Measurements from ENCODE around the gene SH3D19.

Gene SH3D19

GRCh38 chr4:151184523-151185458 is 140.6 kb downstream of the SH3D19 start:
- no peak for DNase-seq

- no peak for DNase-seq
Measured at GRCh38 chr4:151182455-151182996, 142.9 kb downstream of the SH3D19 start.

- no peak for DNase-seq
Measured at GRCh38 chr4:151176685-151177084, 148.7 kb downstream of the SH3D19 start.

GRCh38 chr4:151175754-151176631 is 149.4 kb downstream of the SH3D19 start:
- no peak for DNase-seq

- DNase-seq = no peak
Measured at GRCh38 chr4:151175233-151175632, 150.2 kb downstream of the SH3D19 start.

- DNase-seq = no peak
Measured at GRCh38 chr4:151174784-151175183, 150.6 kb downstream of the SH3D19 start.

GRCh38 chr4:151173871-151174270 is 151.5 kb downstream of the SH3D19 start:
- no peak for DNase-seq

- no peak for DNase-seq
Measured at GRCh38 chr4:151169900-151170299, 155.5 kb downstream of the SH3D19 start.

GRCh38 chr4:151169223-151169622 is 156.2 kb downstream of the SH3D19 start:
- DNase-seq = no peak

GRCh38 chr4:151167561-151167960 is 157.8 kb downstream of the SH3D19 start:
- no peak for DNase-seq

- DNase-seq = no peak
Measured at GRCh38 chr4:151166636-151167035, 158.8 kb downstream of the SH3D19 start.

GRCh38 chr4:151165205-151166000 is 160.0 kb downstream of the SH3D19 start:
- no peak for DNase-seq

- DNase-seq = no peak
Measured at GRCh38 chr4:151163855-151164254, 161.6 kb downstream of the SH3D19 start.

- no peak for DNase-seq
Measured at GRCh38 chr4:151158979-151159378, 166.4 kb downstream of the SH3D19 start.

GRCh38 chr4:151157543-151157942 is 167.9 kb downstream of the SH3D19 start:
- DNase-seq = no peak

- DNase-seq = no peak
Measured at GRCh38 chr4:151153585-151153984, 171.8 kb downstream of the SH3D19 start.

GRCh38 chr4:151152028-151152427 is 173.4 kb downstream of the SH3D19 start:
- DNase-seq = no peak

- no peak for DNase-seq
Measured at GRCh38 chr4:151150821-151151580, 174.4 kb downstream of the SH3D19 start.

GRCh38 chr4:151148261-151148660 is 177.1 kb downstream of the SH3D19 start:
- no peak for DNase-seq

GRCh38 chr4:151147000-151147399 is 178.4 kb downstream of the SH3D19 start:
- no peak for DNase-seq

GRCh38 chr4:151144329-151145072 is 180.9 kb downstream of the SH3D19 start:
- DNase-seq = no peak
